A549 treated with CpdA at 1 μM for 4 hours (cell line): ENCODE measurements around the gene SEPTIN5. TPM values are rescaled to one million over a fixed set of nuclear protein-coding genes. Genes with fewer than 3 reads are reported as not detected.

Experiments
- total RNA-seq: library from RNA; stranded (reverse); fragments of 200-300 nt; extraction: Qiagen RNA extraction; gene quantifications from 5 replicates; pipeline ENCODE4 v1.2.3, GENCODE V29; 2022; ENCODE audit warnings: low read depth

Gene SEPTIN5
- total RNA-seq = 7.8 to 10.4 TPM (median 8.7 TPM) in 5 replicates

GRCh38 chr22:19714312-19715187, at the start of gene SEPTIN5:
TSS of gene SEPTIN5 (plus strand) at chr22:19714503. CDS start at chr22:19714589, 86 bp downstream.

GRCh38 chr22:19723232-19723982, 9.1 kb downstream of the SEPTIN5 start, which contains the start of gene GP1BB:
TSS of gene GP1BB (plus strand) at chr22:19723539. CDS start at chr22:19723570, 31 bp downstream.

GRCh38 chr22:19760058-19760950, 46.0 kb downstream of the SEPTIN5 start, which contains the start of gene TBX1:
TSS of gene TBX1 (plus strand) at chr22:19760778. CDS start at chr22:19760844, 66 bp downstream.

Other genes with a start within 250 kb of the SEPTIN5 start
- 93.2 to 102 TPM (median 100 TPM) in 5 replicates for gene UFD1, start 235.3 kb upstream of the SEPTIN5 start, total RNA-seq
- 24.1 to 27.9 TPM (median 24.8 TPM) in 5 replicates for gene CDC45, start 234.6 kb upstream of the SEPTIN5 start, total RNA-seq
- gene CLDN5, start 190.1 kb upstream of the SEPTIN5 start, total RNA-seq = not detected in 5 replicates
- gene GP1BB, start 9.0 kb downstream of the SEPTIN5 start, total RNA-seq = 1.2 to 1.5 TPM (median 1.5 TPM) in 4 of 5 replicates, not detected in the other
- 2.6 to 4.9 TPM (median 4.0 TPM) in 5 replicates for gene TBX1, start 46.3 kb downstream of the SEPTIN5 start, total RNA-seq
- gene GNB1L, start 140.4 kb downstream of the SEPTIN5 start, total RNA-seq = 12.6 to 17.8 TPM (median 16.8 TPM) in 5 replicates
- 5.8 to 8.6 TPM (median 6.5 TPM) in 5 replicates for gene RTL10, start 140.4 kb downstream of the SEPTIN5 start, total RNA-seq
- gene COMT, start 227.3 kb downstream of the SEPTIN5 start, total RNA-seq = 129 to 164 TPM (median 157 TPM) in 5 replicates
- gene TXNRD2, start 227.3 kb downstream of the SEPTIN5 start, total RNA-seq = 27.9 to 40.0 TPM (median 33.8 TPM) in 5 replicates